Measurements from ENCODE around the gene NR5A2.

The NR5A2 gene

GRCh38 chr1:200036619-200037270, 9.2 kb downstream of the NR5A2 start:
- DNase-seq = no peak

- no peak for DNase-seq
These were observed 10.0 kb downstream of the NR5A2 start for GRCh38 chr1:200037501-200037900.

- no peak for DNase-seq
These were observed 10.4 kb downstream of the NR5A2 start for GRCh38 chr1:200037904-200038303.

- DNase-seq = no peak
These were observed 10.9 kb downstream of the NR5A2 start for GRCh38 chr1:200038325-200038980.

GRCh38 chr1:200038981-200039848, 11.7 kb downstream of the NR5A2 start:
- peak; percentile 4 for DNase-seq

- no peak for DNase-seq
These were observed 12.5 kb downstream of the NR5A2 start for GRCh38 chr1:200039849-200040474.

- DNase-seq = no peak
These were observed 13.1 kb downstream of the NR5A2 start for GRCh38 chr1:200040481-200041138.

GRCh38 chr1:200041337-200042118, 14.0 kb downstream of the NR5A2 start:
- DNase-seq = no peak

GRCh38 chr1:200042119-200042551, 14.6 kb downstream of the NR5A2 start:
- no peak for DNase-seq

GRCh38 chr1:200042552-200043335, 15.2 kb downstream of the NR5A2 start:
- DNase-seq = no peak

GRCh38 chr1:200043336-200043668, 15.8 kb downstream of the NR5A2 start:
- DNase-seq = no peak

GRCh38 chr1:200046115-200046514, 18.6 kb downstream of the NR5A2 start:
- no peak for DNase-seq

- no peak for DNase-seq
These were observed 20.7 kb downstream of the NR5A2 start for GRCh38 chr1:200048244-200048643.

- no peak for DNase-seq
These were observed 22.3 kb downstream of the NR5A2 start for GRCh38 chr1:200049810-200050209.

GRCh38 chr1:200051620-200052019, 24.1 kb downstream of the NR5A2 start:
- no peak for DNase-seq

GRCh38 chr1:200053091-200053490, 25.6 kb downstream of the NR5A2 start:
- no peak for DNase-seq

- DNase-seq = no peak
These were observed 26.1 kb downstream of the NR5A2 start for GRCh38 chr1:200053646-200054045.

- no peak for DNase-seq
These were observed 30.8 kb downstream of the NR5A2 start for GRCh38 chr1:200058341-200058740.

- DNase-seq = no peak
These were observed 34.6 kb downstream of the NR5A2 start for GRCh38 chr1:200062143-200062542.

GRCh38 chr1:200072636-200073285, 45.3 kb downstream of the NR5A2 start:
- no peak for DNase-seq

- no peak for DNase-seq
These were observed 45.8 kb downstream of the NR5A2 start for GRCh38 chr1:200073286-200073637.
